22Rv1 (cell line): ENCODE data around the gene TMIGD3.

ENCODE experiments used
- H3K27ac ChIP-seq: fragments of 450-650 bp; 2 replicates; pipeline ENCODE4 v1.5.1; 2017
- CTCF ChIP-seq: fragments of 450-650 bp; IDR thresholded peaks from 2 replicates; pipeline ENCODE4 v1.5.1; 2017; ENCODE audit warnings: mild to moderate bottlenecking
- ZFX ChIP-seq: fragments of 450-650 bp; IDR thresholded peaks from 2 replicates; pipeline ENCODE4 v1.6.1; 2017; ENCODE audit warnings: antibody characterized with exemption, borderline replicate concordance

The TMIGD3 gene

GRCh38 chr1:111436726-111437125 lies 66.7 kb downstream of the TMIGD3 start:
- TF ChIP-seq ZFX = no peak
- no peak for TF ChIP-seq CTCF

More at GRCh38 chr1:111436726-111437125, 66.7 kb downstream of the TMIGD3 start:
- no peak overlapping the region for H3K27ac ChIP-seq
